Panc1 (cell line): ENCODE measurements around the gene NOS3. TPM values are rescaled to one million over a fixed set of nuclear protein-coding genes. Genes with fewer than 3 reads are reported as not detected.

Experiments used
- ATAC-seq: fragments of 200-7000 bp; cut with Tn5 transposase; 2 replicates; pipeline ENCODE4 v1.9.1; 2020; ENCODE audit warnings: mild to moderate bottlenecking, moderate library complexity
- Bru-seq: library from RNA; stranded (reverse); fragments of 400-500 nt; gene quantifications from one replicate; lab custom pipeline; 2021; lab: Mats Ljungman, UMichigan
- BruChase-seq, 2 experiments: library from RNA; stranded (reverse); fragments of 400-500 nt; gene quantifications; one replicate each; lab custom pipeline; 2021; lab: Mats Ljungman, UMichigan
- BruUV-seq: library from RNA; stranded (reverse); fragments of 400-500 nt; replicated peaks from 2 replicates; lab custom pipeline; 2021; lab: Mats Ljungman, UMichigan
- CTCF ChIA-PET: fragments of 300-600 bp; sonication (Branson Sonifier 250); formaldehyde crosslinking; loops from one replicate; lab custom pipeline; 2022; ENCODE audit warnings: antibody characterized with exemption; lab: Charles Lee
- POLR2A ChIA-PET: fragments of 300-600 bp; sonication (Branson Sonifier 250); formaldehyde crosslinking; loops from one replicate; lab custom pipeline; 2022; ENCODE audit warnings: antibody characterized with exemption; lab: Charles Lee
- DNase-seq: peaks from one replicate; pipeline ENCODE4 v3.0.0-alpha.2; 2010; ENCODE audit warnings: low read depth, low spot score
- H3K27ac ChIP-seq: 2 replicates; pipeline ENCODE4 v1.5.1; 2011; ENCODE audit warnings: mild to moderate bottlenecking, low read length, inconsistent platforms
- H3K27me3 ChIP-seq: fragments of 200-500 bp; sonication (Bioruptor generic); 2 replicates; pipeline ENCODE4 v1.6.0; 2014; ENCODE audit warnings: low read length, inconsistent platforms; ENCODE audit not compliant: control insufficient read depth, insufficient read depth
- H3K36me3 ChIP-seq: fragments of 200-500 bp; sonication (Bioruptor generic); 2 replicates; pipeline ENCODE4 v1.5.1; 2014; ENCODE audit warnings: inconsistent platforms, mild to moderate bottlenecking, low read length, moderate library complexity; ENCODE audit not compliant: control insufficient read depth, insufficient read depth
- H3K4me1 ChIP-seq: 2 replicates; pipeline ENCODE4 v1.5.1; 2011; ENCODE audit warnings: inconsistent platforms, mild to moderate bottlenecking, low read length, moderate library complexity; ENCODE audit not compliant: control insufficient read depth, insufficient read depth
- H3K4me3 ChIP-seq, 2 experiments: 2 replicates each; pipeline ENCODE4 v1.5.1; 2011 to 2012; ENCODE audit warnings: low read depth in 2 of 2, low read length in 2 of 2, mild to moderate bottlenecking in 2 of 2, inconsistent platforms in 1 of 2, moderate library complexity in 1 of 2
- H3K9me3 ChIP-seq: fragments of 200-500 bp; sonication (Bioruptor generic); 2 replicates; pipeline ENCODE4 v1.5.1; 2014; ENCODE audit warnings: low read depth, mild to moderate bottlenecking, inconsistent platforms, low read length, moderate library complexity; ENCODE audit not compliant: control insufficient read depth, insufficient read depth
- POLR2AphosphoS5 ChIP-seq: IDR thresholded peaks from 2 replicates; pipeline ENCODE4 v1.6.1; 2012; ENCODE audit warnings: mild to moderate bottlenecking, low read depth, low read length, moderate library complexity
- SIN3A ChIP-seq: IDR thresholded peaks from 2 replicates; pipeline ENCODE4 v1.6.1; 2012; ENCODE audit warnings: low read depth, mild to moderate bottlenecking, low read length, moderate library complexity, borderline replicate concordance; ENCODE audit not compliant: insufficient read depth
- TCF7L2 ChIP-seq: IDR thresholded peaks from 2 replicates; pipeline ENCODE4 v1.6.1; 2011; ENCODE audit warnings: mild to moderate bottlenecking, low read depth, low read length, inconsistent platforms
- in situ Hi-C: cut with HindIII; loops from 2 replicates; pipeline ENCODE4 v1.10.0; 2016; ENCODE audit warnings: low sequenced_read_pairs, low pct_unique_long_range_greater_than_20kb
- intact Hi-C: fragments of 100-400 bp; cut with micrococcal nuclease; formaldehyde crosslinking; loops from one replicate; pipeline ENCODE4 v1.10.0; 2022; ENCODE audit not compliant: unreplicated experiment
- long read RNA-seq: library from polyadenylated mRNA; unstranded; transcript quantifications from one replicate; pipeline ENCODE4 v2.0.0, GENCODE V29; 2021; ENCODE audit not compliant: unreplicated experiment
- polyA plus RNA-seq: library from polyadenylated mRNA; unstranded; fragments of >200 nt; gene quantifications from one replicate; pipeline ENCODE4 v1.2.1, GENCODE V29; 2012; ENCODE audit warnings: missing spikeins; ENCODE audit not compliant: insufficient read length
- total RNA-seq: library from RNA; stranded (reverse); gene quantifications from one replicate; pipeline ENCODE4 v1.2.1, GENCODE V29; 2021; ENCODE audit not compliant: unreplicated experiment
- TF ChIP-seq, protein P1 (sequence below): fragments of 450-650 bp; IDR thresholded peaks from 2 replicates; pipeline ENCODE4 v1.5.1; 2017; ENCODE audit warnings: mild to moderate bottlenecking
- TF ChIP-seq, protein P2 (sequence below), 2 experiments: IDR thresholded peaks; 2 replicates each; pipeline ENCODE4 v1.6.1; 2011 to 2012; ENCODE audit warnings: low read depth in 2 of 2, control low read depth in 1 of 2, low read length in 1 of 2, mild to moderate bottlenecking in 1 of 2, moderate library complexity in 1 of 2; ENCODE audit not compliant: insufficient read depth in 1 of 2

The NOS3 gene
- 3.1 TPM for total RNA-seq
- 7.4 TPM for polyA plus RNA-seq
- percentile 9 among the genes with signal in this experiment for Bru-seq, nascent RNA
- BruChase-seq, experiment 1, labeled RNA remaining after a 2-hour chase, result percentile 16 among the genes with signal in this experiment
- percentile 16 among the genes with signal in this experiment for BruChase-seq, experiment 2, labeled RNA remaining after a 6-hour chase
- long read RNA-seq, result 0 reads

DNA sequence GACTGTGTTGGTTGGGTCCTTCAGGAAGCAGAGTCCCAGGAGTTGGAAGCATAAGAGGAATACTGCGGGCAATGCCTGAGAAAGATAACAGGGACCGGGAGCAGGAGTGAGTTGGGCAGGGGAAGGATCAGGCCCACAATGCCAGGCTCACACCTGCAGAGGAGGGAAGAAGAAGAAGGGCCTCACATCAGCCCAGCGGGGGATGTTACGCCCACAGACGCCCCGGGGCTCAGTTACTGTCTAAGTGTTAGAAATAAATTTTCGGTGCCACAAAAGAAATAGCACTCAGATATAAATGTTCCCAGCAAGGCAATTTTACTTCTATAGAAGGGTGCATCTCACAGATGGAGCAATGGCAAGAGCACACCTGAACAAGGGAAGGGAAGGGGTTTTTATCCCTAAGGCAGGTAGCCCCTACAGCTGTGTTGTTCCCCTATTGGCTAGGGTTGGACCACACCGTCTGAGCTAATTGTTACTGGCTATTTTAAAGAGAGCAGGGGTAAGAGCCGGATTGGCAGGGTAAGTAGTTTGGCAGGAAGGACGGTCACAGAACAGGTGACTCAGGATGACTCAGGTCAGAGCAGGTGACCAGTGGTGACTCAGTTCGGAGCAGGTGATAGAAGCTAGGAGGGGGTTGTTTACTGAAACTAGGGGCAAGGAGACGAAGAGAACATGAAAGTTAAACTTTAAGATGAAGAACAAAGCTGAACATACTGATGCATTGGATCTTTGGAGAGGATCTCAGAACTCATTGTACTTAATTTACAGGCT, at the start of gene NOS3:
TSS of gene NOS3 (plus strand) at position 602 of the 771 bp plus-strand sequence. CDS start 2,787 bp downstream, outside the sequence.
- in situ Hi-C loops (no loop called here), intact Hi-C loops (no loop called here)
- no peaks in the 10 kb centered on the region for H3K27me3 ChIP-seq
- H3K27ac ChIP-seq, result no peak within 1 kb of the TSS
- DNase-seq (no peak), ATAC-seq (no peak)
- H3K36me3 ChIP-seq, result no peaks in the 10 kb centered on the region
- BruUV-seq, result no TSS peak
- no peaks in the 10 kb centered on the region; the same call in 1 of the 2 replicates for H3K4me1 ChIP-seq
- ChIA-PET POLR2A (no interaction called here), CTCF (interaction anchor here (0.6 kb wide), 1 partner anchor 27 kb away, joined by 7 read pairs; no protein-coding TSS in a partner anchor)
- H3K4me3 ChIP-seq, result no peak within 1 kb of the TSS
- H3K9me3 ChIP-seq, result peaks cover 10% of the 10 kb centered on the region
- TF ChIP-seq TCF7L2 (no peak), SIN3A (no peak), POLR2AphosphoS5 (no peak)
- TF ChIP-seq, protein P1, sequence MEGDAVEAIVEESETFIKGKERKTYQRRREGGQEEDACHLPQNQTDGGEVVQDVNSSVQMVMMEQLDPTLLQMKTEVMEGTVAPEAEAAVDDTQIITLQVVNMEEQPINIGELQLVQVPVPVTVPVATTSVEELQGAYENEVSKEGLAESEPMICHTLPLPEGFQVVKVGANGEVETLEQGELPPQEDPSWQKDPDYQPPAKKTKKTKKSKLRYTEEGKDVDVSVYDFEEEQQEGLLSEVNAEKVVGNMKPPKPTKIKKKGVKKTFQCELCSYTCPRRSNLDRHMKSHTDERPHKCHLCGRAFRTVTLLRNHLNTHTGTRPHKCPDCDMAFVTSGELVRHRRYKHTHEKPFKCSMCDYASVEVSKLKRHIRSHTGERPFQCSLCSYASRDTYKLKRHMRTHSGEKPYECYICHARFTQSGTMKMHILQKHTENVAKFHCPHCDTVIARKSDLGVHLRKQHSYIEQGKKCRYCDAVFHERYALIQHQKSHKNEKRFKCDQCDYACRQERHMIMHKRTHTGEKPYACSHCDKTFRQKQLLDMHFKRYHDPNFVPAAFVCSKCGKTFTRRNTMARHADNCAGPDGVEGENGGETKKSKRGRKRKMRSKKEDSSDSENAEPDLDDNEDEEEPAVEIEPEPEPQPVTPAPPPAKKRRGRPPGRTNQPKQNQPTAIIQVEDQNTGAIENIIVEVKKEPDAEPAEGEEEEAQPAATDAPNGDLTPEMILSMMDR, result no peak

DNA sequence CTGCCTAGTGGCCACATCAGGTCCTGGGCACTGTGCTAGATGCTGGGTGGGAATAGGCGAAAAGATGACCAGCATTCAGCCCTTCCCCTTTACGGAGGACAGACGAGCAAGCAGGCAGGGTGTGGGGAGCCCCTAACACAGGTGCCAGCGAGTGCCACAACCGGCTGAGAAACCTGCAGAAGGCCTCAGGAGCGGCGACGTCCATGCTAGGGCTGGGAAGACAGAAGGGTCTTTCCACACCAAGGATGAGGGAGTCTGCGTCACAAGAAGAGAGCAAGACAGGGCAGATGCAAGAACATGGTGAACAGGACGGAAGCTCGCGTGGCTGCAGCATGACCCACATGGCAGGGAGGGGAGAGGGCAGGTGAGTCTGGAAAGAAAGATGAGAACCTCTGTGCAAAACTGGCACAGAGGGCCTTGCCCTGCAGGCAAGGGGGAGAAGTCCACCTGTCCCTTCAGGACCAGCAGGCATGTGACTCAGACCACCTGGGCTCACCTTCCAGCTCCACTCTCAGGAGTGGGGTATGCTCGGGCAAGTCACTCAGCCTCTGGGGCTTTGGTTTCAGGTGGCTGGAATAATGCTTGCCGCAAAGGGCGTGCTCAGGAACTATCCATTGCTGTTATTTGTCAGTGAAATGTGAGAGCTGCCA, 49.3 kb upstream of the NOS3 start:
- in situ Hi-C loops, result no loop called here
- Histone ChIP-seq H3K36me3 (no peaks in the 10 kb centered on the region), H3K4me3 (no peak overlapping the region), H3K27ac (no peak overlapping the region), H3K9me3 (no peaks in the 10 kb centered on the region), H3K4me1 (no peaks in the 10 kb centered on the region), H3K27me3 (no peaks in the 10 kb centered on the region)
- no peak for DNase-seq
- intact Hi-C loops, result no loop called here
- TF ChIP-seq, protein P1, result no peak
- TF ChIP-seq, protein P2, sequence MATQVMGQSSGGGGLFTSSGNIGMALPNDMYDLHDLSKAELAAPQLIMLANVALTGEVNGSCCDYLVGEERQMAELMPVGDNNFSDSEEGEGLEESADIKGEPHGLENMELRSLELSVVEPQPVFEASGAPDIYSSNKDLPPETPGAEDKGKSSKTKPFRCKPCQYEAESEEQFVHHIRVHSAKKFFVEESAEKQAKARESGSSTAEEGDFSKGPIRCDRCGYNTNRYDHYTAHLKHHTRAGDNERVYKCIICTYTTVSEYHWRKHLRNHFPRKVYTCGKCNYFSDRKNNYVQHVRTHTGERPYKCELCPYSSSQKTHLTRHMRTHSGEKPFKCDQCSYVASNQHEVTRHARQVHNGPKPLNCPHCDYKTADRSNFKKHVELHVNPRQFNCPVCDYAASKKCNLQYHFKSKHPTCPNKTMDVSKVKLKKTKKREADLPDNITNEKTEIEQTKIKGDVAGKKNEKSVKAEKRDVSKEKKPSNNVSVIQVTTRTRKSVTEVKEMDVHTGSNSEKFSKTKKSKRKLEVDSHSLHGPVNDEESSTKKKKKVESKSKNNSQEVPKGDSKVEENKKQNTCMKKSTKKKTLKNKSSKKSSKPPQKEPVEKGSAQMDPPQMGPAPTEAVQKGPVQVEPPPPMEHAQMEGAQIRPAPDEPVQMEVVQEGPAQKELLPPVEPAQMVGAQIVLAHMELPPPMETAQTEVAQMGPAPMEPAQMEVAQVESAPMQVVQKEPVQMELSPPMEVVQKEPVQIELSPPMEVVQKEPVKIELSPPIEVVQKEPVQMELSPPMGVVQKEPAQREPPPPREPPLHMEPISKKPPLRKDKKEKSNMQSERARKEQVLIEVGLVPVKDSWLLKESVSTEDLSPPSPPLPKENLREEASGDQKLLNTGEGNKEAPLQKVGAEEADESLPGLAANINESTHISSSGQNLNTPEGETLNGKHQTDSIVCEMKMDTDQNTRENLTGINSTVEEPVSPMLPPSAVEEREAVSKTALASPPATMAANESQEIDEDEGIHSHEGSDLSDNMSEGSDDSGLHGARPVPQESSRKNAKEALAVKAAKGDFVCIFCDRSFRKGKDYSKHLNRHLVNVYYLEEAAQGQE (IDR thresholded peaks at IDR 0.05; ENCODE audit: insufficient read depth in 1 of 2, low read depth in 2 of 2, low read length in 1 of 2), result no peak
- no peak for TF ChIP-seq TCF7L2
- TF ChIP-seq POLR2AphosphoS5, result no peak
- TF ChIP-seq SIN3A, result no peak
- BruUV-seq, result no TSS peak
- ATAC-seq, result no peak
- POLR2A ChIA-PET, result no interaction called here
- CTCF ChIA-PET, result no interaction called here
